Loucy (cell line): ENCODE data around the gene ZNF81.
A peak's percentile ranks its signal among the peaks of the same experiment; 100 is the strongest.

Experiments
- EZH2phosphoT487 ChIP-seq: fragments of 200-600 bp; IDR thresholded peaks from 2 replicates; pipeline ENCODE4 v1.6.1; 2018; ENCODE audit warnings: antibody characterized with exemption, mild to moderate bottlenecking, moderate library complexity, borderline replicate concordance
- TF ChIP-seq, protein P1 (sequence below): fragments of 200-600 bp; sonication (generic); conservative IDR thresholded peaks from 2 replicates; pipeline ENCODE4 v1.5.1; 2014; ENCODE audit warnings: mild to moderate bottlenecking, antibody characterized with exemption, low read length

DNA sequence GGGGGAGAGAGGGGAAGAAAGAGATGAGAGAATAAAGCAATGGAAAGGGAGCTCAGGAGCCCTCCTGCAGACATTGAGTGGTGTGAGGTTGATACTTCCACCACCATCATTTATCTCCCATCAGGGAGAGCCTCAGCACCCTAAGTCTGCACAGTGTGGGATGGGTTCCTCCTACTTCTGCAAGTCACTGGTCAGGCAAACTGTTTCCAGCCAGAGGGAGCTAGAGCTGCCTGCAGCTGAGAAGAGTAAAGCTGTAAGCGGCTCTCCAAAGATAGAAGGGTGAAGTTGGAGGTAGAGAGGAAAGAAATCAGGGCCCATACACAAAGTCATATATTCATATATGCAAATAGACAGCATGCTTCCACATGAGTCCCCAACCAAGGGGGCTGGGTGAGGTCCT lies 21.9 kb upstream of the ZNF81 start:
- TF ChIP-seq, protein P1, sequence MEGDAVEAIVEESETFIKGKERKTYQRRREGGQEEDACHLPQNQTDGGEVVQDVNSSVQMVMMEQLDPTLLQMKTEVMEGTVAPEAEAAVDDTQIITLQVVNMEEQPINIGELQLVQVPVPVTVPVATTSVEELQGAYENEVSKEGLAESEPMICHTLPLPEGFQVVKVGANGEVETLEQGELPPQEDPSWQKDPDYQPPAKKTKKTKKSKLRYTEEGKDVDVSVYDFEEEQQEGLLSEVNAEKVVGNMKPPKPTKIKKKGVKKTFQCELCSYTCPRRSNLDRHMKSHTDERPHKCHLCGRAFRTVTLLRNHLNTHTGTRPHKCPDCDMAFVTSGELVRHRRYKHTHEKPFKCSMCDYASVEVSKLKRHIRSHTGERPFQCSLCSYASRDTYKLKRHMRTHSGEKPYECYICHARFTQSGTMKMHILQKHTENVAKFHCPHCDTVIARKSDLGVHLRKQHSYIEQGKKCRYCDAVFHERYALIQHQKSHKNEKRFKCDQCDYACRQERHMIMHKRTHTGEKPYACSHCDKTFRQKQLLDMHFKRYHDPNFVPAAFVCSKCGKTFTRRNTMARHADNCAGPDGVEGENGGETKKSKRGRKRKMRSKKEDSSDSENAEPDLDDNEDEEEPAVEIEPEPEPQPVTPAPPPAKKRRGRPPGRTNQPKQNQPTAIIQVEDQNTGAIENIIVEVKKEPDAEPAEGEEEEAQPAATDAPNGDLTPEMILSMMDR: peak; percentile 31; the same call in 1 of the 2 replicates
- TF ChIP-seq EZH2phosphoT487: no peak
